HG02938 (cell line): ENCODE measurements around the gene SEC62.
A peak's percentile ranks its signal among the peaks of the same experiment; 100 is the strongest.

Experiments
- ATAC-seq: cut with Tn5 transposase; IDR thresholded peaks from one replicate; pipeline ENCODE4 v1.9.1; 2021; ENCODE audit warnings: mild to moderate bottlenecking, moderate library complexity; ENCODE audit not compliant: unreplicated experiment

SEC62 gene

DNA sequence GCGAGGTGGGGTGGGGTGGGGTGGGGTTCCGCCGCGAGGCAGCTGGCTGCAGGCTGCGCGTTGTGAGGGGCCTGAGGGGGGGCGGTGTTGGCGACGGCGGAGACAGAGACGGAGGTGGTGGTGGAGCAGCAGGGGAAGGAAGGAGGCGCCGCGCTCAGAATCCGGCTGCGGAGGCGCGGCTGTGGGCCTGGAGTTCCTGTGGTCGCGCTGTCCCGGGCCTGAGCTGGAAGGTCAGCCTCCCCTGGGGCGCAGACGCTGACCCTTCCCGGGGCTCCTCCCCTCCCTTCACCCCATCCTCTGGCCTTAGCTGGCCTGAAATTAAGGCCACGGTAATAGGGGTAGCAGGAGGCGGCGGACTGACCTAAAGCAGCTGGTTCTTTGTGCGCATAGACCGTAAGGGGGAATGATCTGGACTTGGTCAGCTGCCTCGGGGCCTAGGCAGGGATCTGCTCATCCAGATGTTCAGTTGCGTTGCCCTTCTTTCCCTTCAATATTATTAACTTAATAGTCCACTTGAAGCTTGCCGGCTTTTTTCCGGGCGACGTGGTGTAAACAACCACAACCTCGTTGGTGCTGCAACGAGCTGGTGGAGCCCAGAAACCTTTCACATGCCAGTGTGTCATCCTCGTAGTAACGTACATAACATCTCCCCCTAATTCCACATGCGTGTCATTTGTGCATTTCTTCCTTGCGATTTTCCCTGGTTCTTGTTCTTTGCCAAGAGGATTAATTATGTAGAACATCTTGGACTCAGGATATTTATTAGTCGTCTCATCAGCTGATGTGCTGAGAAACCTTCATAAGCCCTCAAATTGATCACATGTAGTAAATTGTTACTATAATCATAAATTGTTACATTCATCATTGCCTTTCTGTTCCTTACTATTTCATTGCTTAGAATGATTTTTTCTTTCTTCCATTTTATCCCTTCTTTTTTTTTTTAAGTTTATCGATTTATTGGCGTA is 626 bp downstream of the SEC62 start:
- peak; percentile 38 for ATAC-seq

DNA sequence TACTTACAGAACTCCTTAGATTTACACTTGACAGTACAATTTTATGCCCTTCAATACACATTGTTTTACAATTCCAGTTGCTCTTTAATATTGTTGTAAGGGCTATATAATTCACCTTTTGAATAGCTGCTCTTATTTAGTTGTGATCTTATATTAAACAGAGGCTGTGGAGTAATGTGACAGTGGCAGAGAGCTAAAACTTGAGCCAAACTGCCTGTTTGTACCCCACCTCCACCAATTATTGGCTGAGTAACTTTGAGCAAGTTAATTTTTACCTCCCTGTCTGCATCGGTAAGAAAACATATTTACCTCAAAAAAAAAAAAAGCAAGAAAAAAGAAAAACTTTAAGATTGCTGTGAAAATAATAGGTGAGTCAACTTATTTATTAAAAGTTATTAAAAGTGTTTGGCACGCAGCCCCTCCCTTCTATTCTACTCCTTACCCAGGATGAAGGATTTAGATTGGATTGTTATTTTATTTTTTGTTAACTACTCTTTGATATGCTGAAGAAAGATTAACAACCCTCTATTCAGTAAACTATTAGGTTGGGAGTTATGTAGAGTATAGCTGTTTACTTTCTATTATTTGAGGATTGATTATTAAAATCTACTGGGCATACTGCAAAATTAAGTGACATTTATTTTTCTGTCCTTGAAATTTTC is 1.7 kb downstream of the SEC62 start:
- ATAC-seq, result no peak

DNA sequence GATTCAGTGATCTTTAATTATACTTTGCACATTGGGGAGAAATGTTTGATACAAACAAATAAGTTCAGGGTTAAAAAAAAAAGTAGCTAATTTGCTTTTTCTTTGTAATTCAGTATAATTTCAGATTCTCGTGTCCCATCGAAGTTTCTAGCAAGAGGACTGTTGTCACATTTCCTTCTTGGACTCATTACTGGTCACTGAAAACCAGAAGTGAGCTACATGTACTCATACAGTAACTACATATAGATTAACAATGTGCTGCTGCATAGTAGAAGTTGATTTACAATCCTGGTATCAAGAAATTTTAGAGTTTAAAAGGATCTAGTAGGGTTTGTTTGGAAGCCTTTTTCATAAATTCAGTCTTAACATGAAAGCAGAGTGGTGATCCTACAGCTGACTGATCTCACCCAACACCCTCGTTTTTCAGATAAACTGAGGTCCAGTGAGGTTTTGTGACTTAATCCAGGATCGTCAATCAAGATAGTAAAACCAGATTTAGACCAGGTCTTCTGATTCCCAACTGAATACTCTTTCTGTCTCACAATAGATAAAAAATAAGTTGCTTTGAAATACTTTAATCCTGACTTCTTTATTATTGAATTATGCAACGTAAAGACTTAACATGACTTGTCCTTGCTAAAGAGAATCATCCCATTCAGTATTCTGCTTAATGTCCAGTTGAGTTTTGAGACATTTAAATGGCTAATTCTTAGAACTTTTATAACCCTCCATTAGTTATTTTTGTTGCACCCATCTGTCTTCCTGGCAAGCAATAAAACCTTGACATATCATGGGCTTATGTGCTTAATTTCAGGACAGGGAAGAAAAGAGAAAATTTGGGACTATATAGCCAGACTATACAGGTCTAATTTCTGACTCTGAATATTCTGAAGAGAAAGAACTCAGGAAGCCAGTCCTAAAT is 2.8 kb downstream of the SEC62 start:
- ATAC-seq, result no peak

DNA sequence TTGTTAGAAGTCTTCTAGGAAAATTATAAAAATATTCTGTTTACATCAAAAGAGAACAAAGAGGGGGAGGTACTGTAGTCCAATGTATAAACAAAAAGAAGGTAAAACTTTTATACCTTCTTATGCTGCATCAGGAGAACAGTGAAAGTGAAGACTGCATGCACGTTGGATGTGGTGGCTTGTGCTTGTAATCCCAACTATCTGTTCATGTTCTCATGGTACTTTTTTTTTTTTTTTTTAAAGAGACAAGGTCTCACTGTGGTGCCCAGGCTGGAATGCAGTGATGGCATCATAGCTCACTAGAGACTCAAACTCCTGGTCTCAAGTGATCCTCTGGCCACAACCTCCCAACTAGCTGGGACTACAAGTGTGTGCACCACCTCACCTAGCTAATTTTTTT is 4.2 kb downstream of the SEC62 start:
- no peak for ATAC-seq

DNA sequence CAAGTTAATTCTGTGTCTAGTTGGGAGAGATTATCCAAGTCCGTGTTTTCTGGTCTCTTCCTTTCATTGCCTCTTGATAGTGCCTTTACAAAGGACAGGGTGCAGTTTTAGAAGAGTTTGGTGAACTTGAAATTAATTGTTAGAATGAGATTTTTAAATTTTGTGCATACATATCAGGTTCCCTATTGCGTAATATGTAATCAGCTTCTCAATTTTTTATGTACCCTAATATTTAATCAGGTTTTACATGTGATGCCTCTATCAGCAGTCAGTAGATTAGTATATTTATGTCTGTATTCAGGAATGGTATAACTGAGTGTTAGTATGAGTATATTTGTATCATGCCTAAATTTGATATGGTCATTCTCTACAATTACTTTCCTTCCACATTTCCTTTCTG is 4.9 kb downstream of the SEC62 start:
- ATAC-seq, result no peak

DNA sequence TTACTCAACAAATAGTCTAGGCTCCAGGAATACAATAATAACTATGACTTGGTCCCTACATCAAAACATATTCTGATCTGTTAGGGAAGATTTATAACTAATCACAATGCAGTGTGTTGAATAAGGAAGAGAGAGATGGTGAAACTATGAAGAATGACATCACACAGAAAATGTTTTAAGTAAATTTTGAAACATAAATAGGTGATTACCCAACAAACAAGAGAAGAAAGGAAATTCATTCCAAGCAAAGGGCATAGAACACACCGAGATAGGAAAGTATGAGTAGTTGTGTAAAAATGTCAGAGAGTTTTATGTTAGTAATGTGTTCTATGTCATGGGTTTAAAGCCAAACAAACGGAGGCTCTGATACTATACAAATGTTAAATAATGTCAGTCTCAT is 13.4 kb downstream of the SEC62 start:
- no peak for ATAC-seq

DNA sequence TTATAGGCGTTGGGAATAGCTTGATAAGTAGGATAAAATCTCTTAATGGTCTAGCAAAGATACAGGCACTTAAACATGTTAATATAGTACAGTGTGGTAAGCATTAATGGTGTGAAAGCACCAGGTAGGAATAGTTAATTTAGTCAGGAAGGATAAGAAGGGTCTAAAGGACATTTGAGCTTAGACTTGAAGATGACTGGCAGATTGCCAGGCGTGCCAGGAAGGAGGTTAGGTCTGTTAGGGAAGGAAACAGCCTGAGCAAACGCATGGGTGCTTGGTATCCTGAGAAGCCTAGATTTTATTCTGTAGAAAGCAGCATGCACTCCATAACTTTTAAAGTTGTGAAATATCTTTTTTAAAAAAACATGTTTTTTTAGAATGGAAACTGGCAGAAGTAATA is 17.7 kb downstream of the SEC62 start:
- no peak for ATAC-seq

DNA sequence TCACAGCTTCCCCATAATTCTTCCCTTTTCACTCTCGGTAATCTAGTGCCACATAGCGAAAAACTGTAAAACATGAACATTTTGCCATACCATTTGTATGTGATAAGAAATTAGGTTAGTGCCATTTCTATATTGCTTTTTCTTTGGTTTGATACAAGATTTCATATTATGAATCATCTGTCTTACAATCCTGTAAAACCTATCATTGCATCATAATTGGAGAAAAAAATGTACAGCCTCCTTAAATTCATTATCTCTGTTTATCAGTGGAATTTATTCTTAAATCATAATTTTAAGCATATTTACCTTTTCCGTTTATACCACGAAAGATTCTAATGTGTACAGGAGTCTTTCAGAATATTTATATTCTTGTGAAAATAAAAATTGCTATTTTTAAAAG is 23.8 kb downstream of the SEC62 start:
- ATAC-seq, result no peak

DNA sequence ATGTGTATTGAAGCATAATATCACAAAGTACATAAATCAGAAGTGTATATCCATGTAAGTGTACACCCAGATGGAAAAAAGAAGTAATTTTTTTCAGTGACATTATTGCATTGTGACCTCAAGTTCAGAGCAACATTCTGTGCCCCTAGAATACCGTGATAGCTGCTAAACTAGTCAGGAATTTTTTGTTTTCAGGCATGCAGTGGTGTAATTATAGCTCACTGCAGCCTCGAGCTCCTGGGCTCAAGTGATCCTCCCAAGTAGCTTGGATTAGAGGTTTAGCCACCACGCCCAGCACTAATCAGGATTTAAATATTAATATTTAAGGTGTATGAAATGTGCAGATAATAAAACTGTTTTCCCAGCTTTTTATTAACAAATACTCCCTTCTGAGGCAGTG is 25.5 kb downstream of the SEC62 start:
- ATAC-seq, result no peak

DNA sequence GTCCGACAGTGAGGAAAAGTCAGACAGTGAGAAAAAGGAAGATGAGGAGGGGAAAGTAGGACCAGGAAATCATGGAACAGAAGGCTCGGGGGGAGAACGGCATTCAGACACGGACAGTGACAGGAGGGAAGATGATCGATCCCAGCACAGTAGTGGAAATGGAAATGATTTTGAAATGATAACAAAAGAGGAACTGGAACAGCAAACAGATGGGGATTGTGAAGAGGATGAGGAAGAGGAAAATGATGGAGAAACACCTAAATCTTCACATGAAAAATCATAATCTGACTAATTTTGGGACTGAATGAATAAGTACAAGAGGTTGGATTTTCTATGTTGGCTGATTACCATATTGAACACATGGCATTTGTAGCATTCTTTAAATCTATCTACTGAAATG is 26.2 kb downstream of the SEC62 start:
- no peak for ATAC-seq

DNA sequence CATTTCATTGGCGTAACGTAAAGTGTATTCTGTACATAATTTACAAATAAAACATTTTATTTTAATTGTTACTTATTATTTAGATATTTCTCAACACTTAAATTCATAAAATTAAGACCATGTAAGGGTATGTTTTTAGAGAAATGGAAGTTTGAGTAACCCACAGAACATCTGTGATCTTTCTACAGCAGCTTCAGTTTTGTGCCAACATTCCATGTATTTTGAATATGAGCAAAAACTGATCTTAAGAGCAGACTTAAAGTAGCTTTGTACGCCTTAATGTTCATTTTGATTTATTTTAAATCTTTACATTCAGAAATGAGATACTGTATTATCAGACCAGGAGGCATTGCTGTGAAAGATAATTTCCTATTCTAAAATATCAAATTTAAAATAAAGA is 27.2 kb downstream of the SEC62 start:
- ATAC-seq, result no peak

DNA sequence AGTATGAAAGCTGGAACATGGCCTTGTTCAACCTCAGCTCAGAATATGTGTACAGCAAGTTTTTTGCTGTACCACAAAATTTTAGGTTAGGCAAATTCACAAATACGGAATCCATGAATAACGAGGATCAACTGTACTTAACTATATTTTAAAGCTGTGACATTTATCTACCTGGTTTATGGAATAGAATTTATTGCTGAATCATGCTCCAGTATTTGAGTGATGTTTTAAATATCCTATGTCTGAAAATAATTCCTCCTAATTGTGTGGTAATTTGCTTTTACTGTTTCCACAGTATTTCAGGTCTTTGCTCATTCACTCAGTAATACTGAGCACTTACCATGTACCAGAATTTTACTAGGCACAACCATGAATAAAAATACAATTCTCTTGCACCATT is 29.5 kb downstream of the SEC62 start:
- no peak for ATAC-seq

DNA sequence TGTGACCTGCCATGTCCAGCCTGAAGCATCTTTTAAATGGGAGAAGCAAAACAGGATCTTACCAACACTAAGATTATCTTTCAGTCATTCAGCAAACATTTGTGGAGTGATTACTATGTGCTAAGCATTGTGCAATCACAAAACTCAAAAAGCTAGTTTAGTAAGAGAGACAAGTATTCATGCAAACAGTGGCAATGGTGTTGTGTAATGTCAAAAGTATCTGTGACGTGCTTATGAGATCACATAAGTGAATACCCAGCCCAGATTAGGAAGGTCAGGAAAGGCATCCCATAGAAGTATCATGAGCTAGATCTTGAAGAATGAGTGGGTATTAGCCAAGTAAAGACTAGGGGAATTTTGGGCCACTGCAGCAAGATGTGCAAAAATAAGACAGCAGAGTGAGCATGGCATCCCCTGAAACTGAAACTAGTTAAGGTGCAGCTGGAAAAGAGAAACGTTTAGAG is 32.1 kb downstream of the SEC62 start:
- ATAC-seq, result peak; percentile 28

DNA sequence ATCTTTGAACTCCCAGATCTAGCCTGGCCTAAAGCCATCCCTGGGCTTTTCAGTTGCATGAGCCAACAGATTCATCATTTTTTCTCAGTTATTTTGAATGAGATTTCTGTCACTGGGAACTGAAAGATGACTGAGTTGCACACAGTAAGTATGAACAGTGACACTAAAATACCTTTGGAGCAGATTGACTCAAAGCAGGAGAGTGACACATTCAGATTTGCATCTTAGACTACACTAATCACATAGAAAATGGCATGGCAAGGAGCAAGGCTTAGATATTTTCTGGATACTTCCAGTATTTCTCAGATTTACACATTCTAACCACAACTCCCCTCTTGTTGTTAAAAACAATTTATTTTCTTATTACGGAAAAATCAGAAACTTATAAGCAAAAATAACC is 32.8 kb downstream of the SEC62 start:
- peak; percentile 94 for ATAC-seq

DNA sequence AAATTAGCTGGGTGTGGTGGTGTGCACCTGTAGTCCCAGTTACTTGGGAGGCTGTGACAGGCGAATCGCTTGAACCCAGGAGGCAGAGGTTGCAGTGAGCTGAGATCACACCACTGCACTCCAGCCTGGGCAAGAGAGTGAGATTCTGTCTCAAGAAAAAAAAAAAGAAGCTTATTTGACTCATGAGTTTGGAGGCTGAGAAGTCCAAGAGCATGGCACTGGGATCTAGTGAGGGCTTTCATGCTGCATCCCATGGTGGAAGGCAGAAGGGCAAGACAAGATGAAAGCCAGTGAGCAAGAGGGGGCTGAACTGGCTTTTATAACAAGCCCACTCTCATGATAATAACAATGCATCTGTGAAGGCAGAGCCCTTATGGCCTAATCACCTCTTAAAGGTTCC is 33.4 kb downstream of the SEC62 start:
- ATAC-seq, result no peak

DNA sequence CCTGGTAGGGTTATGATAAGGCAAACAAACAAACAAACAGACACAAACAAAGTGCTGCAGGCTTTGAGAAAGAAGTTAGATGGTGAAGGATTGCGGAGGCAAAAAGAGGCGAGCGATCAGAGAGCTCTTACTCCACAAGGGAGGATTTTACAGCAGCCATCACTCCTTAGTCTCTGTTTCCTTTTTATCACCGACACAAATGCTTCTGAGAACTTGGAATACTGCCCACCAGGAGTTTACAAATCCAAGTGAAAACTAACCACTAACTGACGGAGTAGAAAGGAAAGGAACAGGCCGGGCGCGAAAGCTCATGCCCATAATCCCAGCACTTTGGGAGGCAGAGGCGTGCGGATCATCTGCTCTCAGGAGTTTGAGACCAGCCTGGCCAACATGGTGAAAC is 35.6 kb downstream of the SEC62 start:
- no peak for ATAC-seq

DNA sequence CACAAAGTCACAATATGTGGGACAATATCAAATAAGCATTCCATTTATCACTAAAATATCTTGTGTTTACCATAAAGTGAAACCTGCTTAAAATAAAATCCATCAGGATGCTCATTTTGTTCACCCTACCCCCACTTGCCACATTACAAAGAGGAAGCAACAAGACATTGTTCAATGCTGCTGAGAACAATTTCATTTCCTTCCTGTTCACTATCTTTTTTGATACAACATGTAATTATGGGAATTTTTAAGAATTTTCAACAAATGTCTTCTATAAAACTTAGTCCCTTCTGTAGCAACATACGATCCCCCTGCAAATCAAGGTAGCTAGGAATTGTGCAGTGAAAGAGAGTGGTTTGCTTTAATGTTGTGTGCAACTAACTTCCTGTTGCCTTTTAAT is 36.3 kb downstream of the SEC62 start:
- ATAC-seq, result no peak

DNA sequence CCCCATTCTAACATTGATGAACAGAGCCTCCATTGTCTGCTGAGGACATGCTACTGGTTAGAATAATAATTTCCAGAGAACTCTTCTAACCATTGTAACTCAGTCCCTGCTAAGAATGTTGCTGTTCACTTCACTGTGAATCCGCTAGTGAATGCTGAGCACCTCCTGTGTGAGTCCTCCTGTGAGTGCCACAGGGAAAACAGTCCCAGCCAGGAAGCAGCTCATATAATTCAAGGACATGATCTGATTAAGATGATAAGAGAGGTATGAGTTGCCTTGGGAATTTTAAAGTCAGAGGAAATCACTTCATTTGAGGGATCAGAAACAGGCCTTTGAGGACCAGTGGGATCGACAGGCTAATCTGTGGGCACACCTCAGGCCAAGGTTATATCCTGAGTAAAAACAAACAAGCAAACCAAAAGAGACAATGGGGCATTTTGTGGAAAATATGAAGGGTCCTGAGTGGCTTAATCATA is 37.3 kb downstream of the SEC62 start:
- ATAC-seq, result no peak

DNA sequence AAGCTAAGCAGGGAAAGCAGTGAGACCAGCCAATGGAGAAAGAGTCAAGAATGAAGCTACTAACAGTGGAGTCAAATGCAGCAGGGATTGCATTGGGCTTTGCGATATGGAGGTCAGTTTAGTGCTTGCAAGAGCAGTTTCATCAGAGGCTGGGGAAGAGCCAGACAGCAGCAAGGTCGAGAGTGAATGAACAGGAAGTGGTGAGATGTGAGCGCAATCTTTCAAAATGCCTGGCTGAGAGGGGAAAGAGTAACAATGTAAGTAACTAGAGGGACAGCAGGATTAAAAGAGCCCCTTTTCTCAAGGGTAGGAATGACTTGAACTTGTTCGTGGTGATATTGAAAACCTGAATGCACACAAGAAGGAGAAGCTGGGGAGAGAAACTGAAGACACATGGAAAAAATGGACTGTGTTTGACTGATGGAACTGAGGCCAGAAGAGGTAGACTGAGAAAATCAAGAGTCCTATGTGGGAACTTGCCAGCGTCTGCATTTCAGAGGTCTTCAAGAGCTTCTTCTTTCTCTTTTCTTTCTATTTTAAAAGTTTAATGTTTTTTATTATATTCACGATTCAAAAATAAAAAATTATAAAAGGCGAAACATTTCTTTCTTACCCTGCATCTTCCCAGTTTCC is 40.5 kb downstream of the SEC62 start:
- ATAC-seq, result peak; percentile 81

DNA sequence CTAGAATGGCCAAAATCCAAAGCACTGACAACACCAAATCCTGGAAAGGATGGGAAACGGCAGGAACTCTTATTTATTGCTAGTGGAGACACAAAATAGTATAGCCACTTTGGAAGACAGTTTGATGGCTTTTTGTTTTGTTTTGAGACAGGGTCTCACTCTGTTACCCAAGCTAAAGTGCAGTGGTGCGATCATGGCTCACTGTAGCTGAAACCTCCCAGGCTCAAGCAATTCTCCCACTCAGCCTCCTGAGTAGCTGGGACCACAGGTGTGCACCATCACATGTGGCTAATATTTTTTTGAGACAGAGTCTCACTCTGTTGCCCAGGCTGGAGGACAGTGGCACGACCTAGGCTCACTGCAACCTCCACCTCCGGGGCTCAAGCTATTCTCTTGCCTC is 43.9 kb downstream of the SEC62 start:
- ATAC-seq, result peak; percentile 46
